HG03575 (cell line): ENCODE measurements around the gene STAT5B.
"Not testable (repeated sequence)": the region's sequence is repeated elsewhere in the genome, so short reads cannot be mapped to it uniquely, and the experiment has no call there.

Experiments used
- ATAC-seq: cut with Tn5 transposase; IDR thresholded peaks from one replicate; pipeline ENCODE4 v1.9.1; 2021; ENCODE audit not compliant: unreplicated experiment, insufficient number of reproducible peaks, low FRiP score; ENCODE audit errors: extremely low read depth

Gene STAT5B

GRCh38 chr17:42247734-42248133 is 28.5 kb downstream of the STAT5B start:
- ATAC-seq, result no peak

- no peak for ATAC-seq
Observed at GRCh38 chr17:42246515-42246914, 29.7 kb downstream of the STAT5B start.

GRCh38 chr17:42245183-42245582 is 31.0 kb downstream of the STAT5B start:
- not testable (repeated sequence) for ATAC-seq

- ATAC-seq, result not testable (repeated sequence)
Observed at GRCh38 chr17:42244116-42244515, 32.1 kb downstream of the STAT5B start.

- no peak for ATAC-seq
Observed at GRCh38 chr17:42243493-42243982, 32.7 kb downstream of the STAT5B start.

GRCh38 chr17:42241871-42242270 is 34.3 kb downstream of the STAT5B start:
- ATAC-seq, result no peak

GRCh38 chr17:42240863-42241262 is 35.3 kb downstream of the STAT5B start:
- ATAC-seq, result not testable (repeated sequence)

- ATAC-seq, result no peak
Observed at GRCh38 chr17:42240201-42240600, 36.0 kb downstream of the STAT5B start.

GRCh38 chr17:42239576-42239975 is 36.6 kb downstream of the STAT5B start:
- ATAC-seq, result not testable (repeated sequence)

- no peak for ATAC-seq
Observed at GRCh38 chr17:42236760-42237159, 39.4 kb downstream of the STAT5B start.

- no peak for ATAC-seq
Observed at GRCh38 chr17:42233994-42234393, 42.2 kb downstream of the STAT5B start.

GRCh38 chr17:42233156-42233555 is 43.0 kb downstream of the STAT5B start:
- no peak for ATAC-seq

- no peak for ATAC-seq
Observed at GRCh38 chr17:42230225-42230624, 46.0 kb downstream of the STAT5B start.

- no peak for ATAC-seq
Observed at GRCh38 chr17:42227849-42228700, 48.1 kb downstream of the STAT5B start.

- ATAC-seq, result no peak
Observed at GRCh38 chr17:42225646-42226045, 50.5 kb downstream of the STAT5B start.

- ATAC-seq, result no peak
Observed at GRCh38 chr17:42224651-42225050, 51.5 kb downstream of the STAT5B start.

GRCh38 chr17:42221886-42222745 is 54.1 kb downstream of the STAT5B start:
- no peak for ATAC-seq

GRCh38 chr17:42219280-42219679 is 56.9 kb downstream of the STAT5B start:
- not testable (repeated sequence) for ATAC-seq

GRCh38 chr17:42214156-42214555 is 62.0 kb downstream of the STAT5B start:
- ATAC-seq, result no peak

- ATAC-seq, result no peak
Observed at GRCh38 chr17:42212382-42212781, 63.8 kb downstream of the STAT5B start.
